Measurements from ENCODE around the gene TNF.

- no peak for TF ChIP-seq CTCF (IDR thresholded peaks at IDR 0.05)
- no peak for TF ChIP-seq CREB1 (CRISPR knock-in tag; IDR thresholded peaks at IDR 0.05)
- TF ChIP-seq HMGXB4 (CRISPR knock-in tag; IDR thresholded peaks at IDR 0.05) = no peak
Measured at GRCh38 chr6:31577579-31577966, 2.2 kb downstream of the TNF start.
